ENCODE measurements around the gene ST3GAL3.

- TF ChIP-seq POLR2A (IDR thresholded peaks at IDR 0.05), result no peak
- TF ChIP-seq, protein P1, sequence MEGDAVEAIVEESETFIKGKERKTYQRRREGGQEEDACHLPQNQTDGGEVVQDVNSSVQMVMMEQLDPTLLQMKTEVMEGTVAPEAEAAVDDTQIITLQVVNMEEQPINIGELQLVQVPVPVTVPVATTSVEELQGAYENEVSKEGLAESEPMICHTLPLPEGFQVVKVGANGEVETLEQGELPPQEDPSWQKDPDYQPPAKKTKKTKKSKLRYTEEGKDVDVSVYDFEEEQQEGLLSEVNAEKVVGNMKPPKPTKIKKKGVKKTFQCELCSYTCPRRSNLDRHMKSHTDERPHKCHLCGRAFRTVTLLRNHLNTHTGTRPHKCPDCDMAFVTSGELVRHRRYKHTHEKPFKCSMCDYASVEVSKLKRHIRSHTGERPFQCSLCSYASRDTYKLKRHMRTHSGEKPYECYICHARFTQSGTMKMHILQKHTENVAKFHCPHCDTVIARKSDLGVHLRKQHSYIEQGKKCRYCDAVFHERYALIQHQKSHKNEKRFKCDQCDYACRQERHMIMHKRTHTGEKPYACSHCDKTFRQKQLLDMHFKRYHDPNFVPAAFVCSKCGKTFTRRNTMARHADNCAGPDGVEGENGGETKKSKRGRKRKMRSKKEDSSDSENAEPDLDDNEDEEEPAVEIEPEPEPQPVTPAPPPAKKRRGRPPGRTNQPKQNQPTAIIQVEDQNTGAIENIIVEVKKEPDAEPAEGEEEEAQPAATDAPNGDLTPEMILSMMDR (IDR thresholded peaks at IDR 0.05), result no peak
- no peak for TF ChIP-seq POLR2AphosphoS5 (IDR thresholded peaks at IDR 0.05)
Measured at GRCh38 chr1:43834280-43835081, 127.1 kb downstream of the ST3GAL3 start.

Data from prostate gland (tissue), 2 donors.